GM19193 (cell line): ENCODE data around the gene EGFL8.

Source experiments
- POLR2A ChIP-seq: IDR thresholded peaks from 4 replicates; pipeline ENCODE4 v1.6.1; 2011; ENCODE audit not compliant: insufficient read depth, insufficient read length; ENCODE audit errors: extremely low read depth

EGFL8 gene

DNA sequence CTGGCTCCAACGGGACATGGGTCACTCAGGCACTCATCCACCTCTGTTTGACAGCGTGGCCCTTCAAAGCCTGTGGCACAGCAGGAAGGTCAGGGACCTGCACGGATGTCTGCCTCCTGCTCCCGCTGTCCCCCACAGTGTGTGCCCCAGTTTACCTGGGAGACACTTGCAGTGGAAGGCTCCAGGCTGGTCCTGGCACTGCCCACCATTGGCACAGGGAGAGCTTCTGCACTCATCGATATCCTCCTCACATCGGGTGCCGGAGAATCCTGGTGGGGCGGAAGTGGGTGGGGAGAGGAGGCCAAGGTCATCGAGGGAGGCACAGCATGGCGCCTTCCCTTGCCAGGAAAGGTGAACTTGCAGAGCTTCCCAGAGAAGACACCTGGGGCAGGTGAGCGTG is 52.6 kb downstream of the EGFL8 start:
- TF ChIP-seq POLR2A: no peak
